Liver (tissue), 9 donors: ENCODE results near the gene FNBP1L. TPM values are rescaled to one million over a fixed set of nuclear protein-coding genes. Genes with fewer than 3 reads are reported as not detected.

Source experiments
- DNase-seq: peaks from one replicate; pipeline ENCODE4 v3.0.0-alpha.2; 2017; ENCODE audit warnings: low spot score
- H3K27ac ChIP-seq, 2 donors: one replicate each; pipeline ENCODE4 v1.7.0; 2013; ENCODE audit warnings: inconsistent platforms in 2 of 2, low read length in 2 of 2, control low read depth in 1 of 2, low read depth in 1 of 2, mild to moderate bottlenecking in 1 of 2
- H3K27me3 ChIP-seq, 4 donors: one replicate each; pipeline versions ENCODE4 v1.6.1 to v1.7.0; 2013; ENCODE audit warnings: low read length in 3 of 4, inconsistent platforms in 1 of 4, mild to moderate bottlenecking in 1 of 4, moderate library complexity in 1 of 4; ENCODE audit not compliant: control insufficient read depth in 4 of 4, insufficient read depth in 4 of 4
- H3K36me3 ChIP-seq, 4 donors: one replicate each; pipeline versions ENCODE4 v1.6.1 to v1.7.0; 2013; ENCODE audit warnings: low read length in 3 of 4, mild to moderate bottlenecking in 3 of 4, low read depth in 1 of 4, moderate library complexity in 1 of 4; ENCODE audit not compliant: control insufficient read depth in 4 of 4, insufficient read depth in 3 of 4
- H3K4me1 ChIP-seq, 4 donors: one replicate each; pipeline versions ENCODE4 v1.6.1 to v1.7.0; 2013; ENCODE audit warnings: low read length in 3 of 4, mild to moderate bottlenecking in 3 of 4, moderate library complexity in 1 of 4; ENCODE audit not compliant: control insufficient read depth in 4 of 4, insufficient read depth in 4 of 4
- H3K4me3 ChIP-seq, 3 donors: one replicate each; pipeline versions ENCODE4 v1.6.1 to v1.7.0; 2013; ENCODE audit warnings: low read length in 3 of 3, control low read depth in 1 of 3, low read depth in 1 of 3, mild to moderate bottlenecking in 1 of 3
- H3K9ac ChIP-seq, 2 donors: one replicate each; pipeline ENCODE4 v1.7.0; 2013; ENCODE audit warnings: low read length in 2 of 2, mild to moderate bottlenecking in 2 of 2, moderate library complexity in 2 of 2, control low read depth in 1 of 2, low read depth in 1 of 2
- H3K9me3 ChIP-seq, 4 donors: one replicate each; pipeline versions ENCODE4 v1.6.1 to v1.7.0; 2013; ENCODE audit warnings: low read length in 3 of 4; ENCODE audit not compliant: control insufficient read depth in 4 of 4
- EGR1 ChIP-seq, 2 donors: IDR thresholded peaks; 2 replicates each; pipeline ENCODE4 v1.6.1; 2016 to 2018; ENCODE audit warnings: antibody characterized with exemption in 2 of 2, low read depth in 2 of 2
- FOXA1 ChIP-seq: IDR thresholded peaks from 2 replicates; pipeline ENCODE4 v1.6.1; 2016; ENCODE audit warnings: antibody characterized with exemption
- FOXA2 ChIP-seq: IDR thresholded peaks from 2 replicates; pipeline ENCODE4 v1.6.1; 2016; ENCODE audit warnings: antibody characterized with exemption
- HNF4A ChIP-seq, 2 donors: conservative IDR thresholded peaks; 2 replicates each; pipeline ENCODE4 v1.6.1; 2016; ENCODE audit warnings: antibody characterized with exemption in 2 of 2, mild to moderate bottlenecking in 2 of 2
- NR2F2 ChIP-seq: IDR thresholded peaks from 2 replicates; pipeline ENCODE4 v1.6.1; 2016; ENCODE audit warnings: antibody characterized with exemption
- RAD21 ChIP-seq, 2 donors: IDR thresholded peaks; 2 replicates each; pipeline ENCODE4 v1.6.1; 2016; ENCODE audit warnings: antibody characterized with exemption in 2 of 2, mild to moderate bottlenecking in 2 of 2
- REST ChIP-seq: IDR thresholded peaks from 2 replicates; pipeline ENCODE4 v1.6.1; 2016; ENCODE audit warnings: antibody characterized with exemption, mild to moderate bottlenecking
- RXRA ChIP-seq, 2 donors: IDR thresholded peaks; 2 replicates each; pipeline ENCODE4 v1.6.1; 2017 to 2018; ENCODE audit warnings: antibody characterized with exemption in 2 of 2, mild to moderate bottlenecking in 1 of 2
- SP1 ChIP-seq: IDR thresholded peaks from 2 replicates; pipeline ENCODE4 v1.6.1; 2018; ENCODE audit warnings: antibody characterized with exemption, mild to moderate bottlenecking
- TAF1 ChIP-seq: conservative IDR thresholded peaks from 2 replicates; pipeline ENCODE4 v1.6.1; 2016; ENCODE audit warnings: antibody characterized with exemption, mild to moderate bottlenecking
- YY1 ChIP-seq: IDR thresholded peaks from 2 replicates; pipeline ENCODE4 v1.6.1; 2016; ENCODE audit warnings: antibody characterized with exemption, mild to moderate bottlenecking
- WGBS: extraction: QIAGEN DNeasy Blood & Tissue Kit; methylation state at CpG from one replicate; pipeline ENCODE4 v1.1.7; 2013; 5-methylcytosine and 5-hydroxymethylcytosine counted together
- polyA plus RNA-seq, 2 donors: library from polyadenylated mRNA; stranded (reverse) in 1 of 2; unstranded in 1 of 2; fragments of 200-250 nt in 1 of 2; fragments of >200 nt in 1 of 2; fragmentation: Nextera tagmentation in 1 of 2; extraction: Ambion mirVana in 1 of 2; gene quantifications; one replicate each; pipeline versions ENCODE4 v1.2.1 to v1.2.3, GENCODE V29; 2013 to 2015
- total RNA-seq, 2 donors: library from RNA; depleted of rRNA; stranded (reverse); fragments of >200 nt; gene quantifications; one replicate each; pipeline ENCODE4 v1.2.3, GENCODE V29; 2014
- TF ChIP-seq, protein P1 (sequence below): IDR thresholded peaks from 2 replicates; pipeline ENCODE4 v1.6.1; 2016; ENCODE audit warnings: antibody characterized with exemption
- TF ChIP-seq, protein P2 (sequence below): IDR thresholded peaks from 2 replicates; pipeline ENCODE4 v1.6.1; 2016; ENCODE audit warnings: antibody characterized with exemption
- donor health status: healthy.
- donor health status: healthy.
- donor health status: healthy.
- donor health status: healthy.
- donor health status: healthy.

The FNBP1L gene
- total and polyA plus RNA-seq, 4 donors: 5.3 to 13.5 (median 8.9) TPM

DNA sequence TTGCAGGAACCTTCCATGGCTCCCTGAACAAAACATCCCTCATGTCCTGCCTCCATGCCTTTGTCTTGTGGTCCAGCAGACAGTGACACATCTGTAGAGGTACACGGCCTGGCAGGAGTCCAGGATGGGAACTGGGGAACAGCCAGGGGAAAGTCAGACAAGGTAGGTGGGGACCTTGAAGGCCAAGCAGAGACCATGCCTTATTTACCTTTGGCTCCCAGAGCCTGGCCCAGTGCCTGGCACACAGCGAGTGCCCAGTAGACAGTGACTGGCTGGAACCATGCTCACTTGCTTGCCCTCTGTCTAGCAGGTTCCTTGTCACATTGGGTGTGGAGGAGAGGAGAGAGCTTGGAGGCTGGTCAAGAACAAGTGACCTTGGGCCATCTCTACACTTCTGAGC, 152.7 kb downstream of the FNBP1L start:
- H3K9me3 ChIP-seq: no peaks in the 10 kb centered on the region
- H3K4me3 ChIP-seq: no peak overlapping the region
- H3K27ac ChIP-seq: no peak overlapping the region
- H3K27me3 ChIP-seq: no peaks in the 10 kb centered on the region
- peaks cover 0 to 16% (median 4%) of the 10 kb centered on the region in 4 donors for H3K4me1 ChIP-seq
- peaks cover 0 to 3% (median 0%) of the 10 kb centered on the region in 4 donors for H3K36me3 ChIP-seq
- WGBS: 69% methylated on average over 2 of the region's 2 CpGs
- no peak for DNase-seq
- H3K9ac ChIP-seq: no peak overlapping the region
- peak; percentile 18 for TF ChIP-seq FOXA2
- no peak for TF ChIP-seq SP1
- no peak for TF ChIP-seq TAF1

DNA sequence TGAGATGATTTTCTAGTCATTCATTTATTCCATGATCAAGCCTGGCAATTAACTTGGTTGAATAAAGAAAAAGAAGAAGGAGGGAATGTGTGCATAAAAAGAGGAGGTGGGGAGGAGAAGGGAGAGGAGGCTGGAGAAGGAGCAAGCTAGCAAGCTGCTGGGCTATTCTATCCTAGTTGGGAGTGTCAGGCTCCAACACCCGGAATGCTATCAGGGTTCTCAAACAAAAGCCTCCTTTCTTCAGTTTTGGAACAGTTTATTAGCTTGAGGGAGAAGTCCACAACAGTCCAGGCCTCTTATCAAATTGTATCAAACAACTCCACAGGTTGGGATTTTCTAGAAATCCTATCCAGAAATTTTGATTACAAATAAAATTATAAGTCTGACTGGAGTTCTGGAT, 153.8 kb downstream of the FNBP1L start:
- no peaks in the 10 kb centered on the region for H3K27me3 ChIP-seq
- DNase-seq: no peak
- peaks cover 0 to 14% (median 4%) of the 10 kb centered on the region in 4 donors for H3K4me1 ChIP-seq
- TF ChIP-seq, protein P1, sequence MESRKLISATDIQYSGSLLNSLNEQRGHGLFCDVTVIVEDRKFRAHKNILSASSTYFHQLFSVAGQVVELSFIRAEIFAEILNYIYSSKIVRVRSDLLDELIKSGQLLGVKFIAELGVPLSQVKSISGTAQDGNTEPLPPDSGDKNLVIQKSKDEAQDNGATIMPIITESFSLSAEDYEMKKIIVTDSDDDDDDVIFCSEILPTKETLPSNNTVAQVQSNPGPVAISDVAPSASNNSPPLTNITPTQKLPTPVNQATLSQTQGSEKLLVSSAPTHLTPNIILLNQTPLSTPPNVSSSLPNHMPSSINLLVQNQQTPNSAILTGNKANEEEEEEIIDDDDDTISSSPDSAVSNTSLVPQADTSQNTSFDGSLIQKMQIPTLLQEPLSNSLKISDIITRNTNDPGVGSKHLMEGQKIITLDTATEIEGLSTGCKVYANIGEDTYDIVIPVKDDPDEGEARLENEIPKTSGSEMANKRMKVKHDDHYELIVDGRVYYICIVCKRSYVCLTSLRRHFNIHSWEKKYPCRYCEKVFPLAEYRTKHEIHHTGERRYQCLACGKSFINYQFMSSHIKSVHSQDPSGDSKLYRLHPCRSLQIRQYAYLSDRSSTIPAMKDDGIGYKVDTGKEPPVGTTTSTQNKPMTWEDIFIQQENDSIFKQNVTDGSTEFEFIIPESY: no peak
- TF ChIP-seq RXRA (IDR thresholded peaks at IDR 0.05): no peak
- no peak for TF ChIP-seq REST
- no peak for TF ChIP-seq HNF4A (conservative IDR thresholded peaks at IDR 0.05)
- TF ChIP-seq, protein P2, sequence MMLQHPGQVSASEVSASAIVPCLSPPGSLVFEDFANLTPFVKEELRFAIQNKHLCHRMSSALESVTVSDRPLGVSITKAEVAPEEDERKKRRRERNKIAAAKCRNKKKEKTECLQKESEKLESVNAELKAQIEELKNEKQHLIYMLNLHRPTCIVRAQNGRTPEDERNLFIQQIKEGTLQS: no peak
- no peak for TF ChIP-seq FOXA1
- TF ChIP-seq FOXA2: no peak
- no peak for TF ChIP-seq RAD21 (IDR thresholded peaks at IDR 0.05)
- TF ChIP-seq SP1: no peak
- no peak for TF ChIP-seq NR2F2
- no peaks in the 10 kb centered on the region for H3K9me3 ChIP-seq
- no peak overlapping the region for H3K27ac ChIP-seq
- H3K9ac ChIP-seq: no peak overlapping the region
- WGBS: 72% methylated on average over 1 of the region's 1 CpG
- no peak overlapping the region for H3K4me3 ChIP-seq
- H3K36me3 ChIP-seq: peaks cover 0 to 3% (median 0%) of the 10 kb centered on the region in 4 donors

- TF ChIP-seq EGR1 (IDR thresholded peaks at IDR 0.05; ENCODE audit: low read depth in 2 of 2): no peak
- no peak for TF ChIP-seq YY1
- TF ChIP-seq, protein P1: no peak
- Histone ChIP-seq H3K9ac (no peak overlapping the region), H3K9me3 (no peaks in the 10 kb centered on the region), H3K4me3 (no peak overlapping the region), H3K27ac (no peak overlapping the region), H3K27me3 (no peaks in the 10 kb centered on the region), H3K4me1 (peaks cover 0 to 14% (median 4%) of the 10 kb centered on the region in 4 donors), H3K36me3 (peaks cover 0 to 3% (median 0%) of the 10 kb centered on the region in 4 donors)
- 98% methylated on average over 4 of the region's 4 CpGs for WGBS
- DNase-seq: no peak
Observed at GRCh38 chr1:93602101-93602500, 154.2 kb downstream of the FNBP1L start.
